ENCODE results near the gene CTNND2. TPM values are rescaled to one million over a fixed set of nuclear protein-coding genes. Genes with fewer than 3 reads are reported as not detected.

Gene CTNND2
- polyA plus RNA-seq, 3 donors from 2014 or later = not detected

GRCh38 chr5:11146171-11146570 lies 758.1 kb downstream of the CTNND2 start:
- Mint-ChIP-seq H3K4me3 (no peak overlapping the region), H3K36me3 (no peaks in the 10 kb centered on the region), H3K4me1 (no peaks in the 10 kb centered on the region), H3K27me3 (ENCODE audit: low read depth in 3 of 3) (peaks cover 1 to 3% (median 2%) of the 10 kb centered on the region in 3 donors), H3K27ac (no peak overlapping the region), H3K9me3 (peaks cover 0 to 4% (median 0%) of the 10 kb centered on the region in 6 donors)
- no peak for DNase-seq

GRCh38 chr5:11143456-11144267 lies 760.6 kb downstream of the CTNND2 start:
- H3K4me3 Mint-ChIP-seq = no peak overlapping the region
- no peak overlapping the region for H3K27ac Mint-ChIP-seq
- H3K9me3 Mint-ChIP-seq = peaks cover 0 to 4% (median 0%) of the 10 kb centered on the region in 6 donors
- no peaks in the 10 kb centered on the region for H3K36me3 Mint-ChIP-seq
- no peak for DNase-seq
- H3K4me1 Mint-ChIP-seq = no peaks in the 10 kb centered on the region
- H3K27me3 Mint-ChIP-seq (ENCODE audit: low read depth in 3 of 3) = peaks cover 1 to 5% (median 2%) of the 10 kb centered on the region in 3 donors

- H3K4me1 Mint-ChIP-seq = no peaks in the 10 kb centered on the region
- H3K27ac Mint-ChIP-seq = no peak overlapping the region
- H3K9me3 Mint-ChIP-seq = peaks cover 0 to 2% (median 0%) of the 10 kb centered on the region in 6 donors
- peaks cover 0 to 2% (median 2%) of the 10 kb centered on the region in 3 donors for H3K27me3 Mint-ChIP-seq (ENCODE audit: low read depth in 3 of 3)
- no peak overlapping the region for H3K4me3 Mint-ChIP-seq
- H3K36me3 Mint-ChIP-seq = no peaks in the 10 kb centered on the region
- DNase-seq = no peak
Measured at GRCh38 chr5:11139217-11139865, 764.9 kb downstream of the CTNND2 start.

- Mint-ChIP-seq H3K27ac (no peak overlapping the region), H3K36me3 (no peaks in the 10 kb centered on the region), H3K27me3 (ENCODE audit: low read depth in 3 of 3) (peaks cover 0 to 2% (median 1%) of the 10 kb centered on the region in 3 donors), H3K4me3 (no peak overlapping the region), H3K4me1 (no peaks in the 10 kb centered on the region), H3K9me3 (no peaks in the 10 kb centered on the region)
- no peak for DNase-seq
Measured at GRCh38 chr5:11130131-11130530, 774.1 kb downstream of the CTNND2 start.

GRCh38 chr5:11128021-11128420 lies 776.2 kb downstream of the CTNND2 start:
- peaks cover 0 to 2% (median 2%) of the 10 kb centered on the region in 3 donors for H3K27me3 Mint-ChIP-seq (ENCODE audit: low read depth in 3 of 3)
- no peak overlapping the region for H3K4me3 Mint-ChIP-seq
- H3K4me1 Mint-ChIP-seq = no peaks in the 10 kb centered on the region
- no peaks in the 10 kb centered on the region for H3K36me3 Mint-ChIP-seq
- H3K9me3 Mint-ChIP-seq = no peaks in the 10 kb centered on the region
- no peak overlapping the region for H3K27ac Mint-ChIP-seq
- no peak for DNase-seq

GRCh38 chr5:11126844-11127243 lies 777.4 kb downstream of the CTNND2 start:
- DNase-seq = no peak
- Mint-ChIP-seq H3K4me1 (no peaks in the 10 kb centered on the region), H3K27ac (no peak overlapping the region), H3K9me3 (no peaks in the 10 kb centered on the region), H3K4me3 (no peak overlapping the region), H3K27me3 (ENCODE audit: low read depth in 3 of 3) (peaks cover 0 to 2% (median 2%) of the 10 kb centered on the region in 3 donors), H3K36me3 (no peaks in the 10 kb centered on the region)

- no peaks in the 10 kb centered on the region for H3K9me3 Mint-ChIP-seq
- no peak overlapping the region for H3K27ac Mint-ChIP-seq
- peaks cover 0 to 9% (median 0%) of the 10 kb centered on the region in 3 donors for H3K27me3 Mint-ChIP-seq (ENCODE audit: low read depth in 3 of 3)
- no peak overlapping the region for H3K4me3 Mint-ChIP-seq
- no peak for DNase-seq
- H3K36me3 Mint-ChIP-seq = no peaks in the 10 kb centered on the region
- peaks cover 13 to 17% of the 10 kb centered on the region in 2 donors for H3K4me1 Mint-ChIP-seq
Measured at GRCh38 chr5:11121885-11122284, 782.4 kb downstream of the CTNND2 start.

- DNase-seq = no peak
- H3K27ac Mint-ChIP-seq = no peak overlapping the region
- H3K27me3 Mint-ChIP-seq (ENCODE audit: low read depth in 3 of 3) = peaks cover 0 to 3% (median 2%) of the 10 kb centered on the region in 3 donors
- no peaks in the 10 kb centered on the region for H3K9me3 Mint-ChIP-seq
- no peaks in the 10 kb centered on the region for H3K4me1 Mint-ChIP-seq
- H3K36me3 Mint-ChIP-seq = no peaks in the 10 kb centered on the region
- no peak overlapping the region for H3K4me3 Mint-ChIP-seq
Measured at GRCh38 chr5:11110128-11110527, 794.1 kb downstream of the CTNND2 start.

- H3K27ac Mint-ChIP-seq = no peak overlapping the region
- H3K36me3 Mint-ChIP-seq = peaks cover 0 to 4% (median 0%) of the 10 kb centered on the region in 3 donors
- H3K4me1 Mint-ChIP-seq = no peaks in the 10 kb centered on the region
- no peak for DNase-seq
- H3K9me3 Mint-ChIP-seq = no peaks in the 10 kb centered on the region
- peaks cover 0 to 3% (median 2%) of the 10 kb centered on the region in 3 donors for H3K27me3 Mint-ChIP-seq (ENCODE audit: low read depth in 3 of 3)
- no peak overlapping the region for H3K4me3 Mint-ChIP-seq
Measured at GRCh38 chr5:11105696-11106095, 798.5 kb downstream of the CTNND2 start.

- DNase-seq = no peak
- H3K36me3 Mint-ChIP-seq = peaks cover 0 to 4% (median 0%) of the 10 kb centered on the region in 3 donors
- H3K4me1 Mint-ChIP-seq = no peaks in the 10 kb centered on the region
- peaks cover 0 to 3% (median 2%) of the 10 kb centered on the region in 3 donors for H3K27me3 Mint-ChIP-seq (ENCODE audit: low read depth in 3 of 3)
- no peak overlapping the region for H3K27ac Mint-ChIP-seq
- no peak overlapping the region for H3K4me3 Mint-ChIP-seq
- H3K9me3 Mint-ChIP-seq = no peaks in the 10 kb centered on the region
Measured at GRCh38 chr5:11104651-11105112, 799.6 kb downstream of the CTNND2 start.

GRCh38 chr5:11104210-11104609 lies 800.0 kb downstream of the CTNND2 start:
- H3K27ac Mint-ChIP-seq = no peak overlapping the region
- peaks cover 0 to 4% (median 0%) of the 10 kb centered on the region in 3 donors for H3K36me3 Mint-ChIP-seq
- peaks cover 0 to 3% (median 2%) of the 10 kb centered on the region in 3 donors for H3K27me3 Mint-ChIP-seq (ENCODE audit: low read depth in 3 of 3)

GRCh38 chr5:11084111-11084510 lies 820.1 kb downstream of the CTNND2 start:
- Mint-ChIP-seq H3K27me3 (ENCODE audit: low read depth in 3 of 3) (peaks cover 3 to 6% (median 4%) of the 10 kb centered on the region in 3 donors), H3K36me3 (no peaks in the 10 kb centered on the region), H3K4me3 (no peak overlapping the region), H3K4me1 (no peaks in the 10 kb centered on the region), H3K9me3 (peaks cover 0 to 9% (median 2%) of the 10 kb centered on the region in 6 donors), H3K27ac (no peak overlapping the region)
- DNase-seq = no peak

More at GRCh38 chr5:11104210-11104609, 800.0 kb downstream of the CTNND2 start:
- no peaks in the 10 kb centered on the region for H3K4me1 Mint-ChIP-seq
- no peaks in the 10 kb centered on the region for H3K9me3 Mint-ChIP-seq
- DNase-seq = no peak
- H3K4me3 Mint-ChIP-seq = no peak overlapping the region

GRCh38 chr5:11082404-11082945 lies 821.8 kb downstream of the CTNND2 start:
- Mint-ChIP-seq H3K36me3 (no peaks in the 10 kb centered on the region), H3K4me1 (no peaks in the 10 kb centered on the region), H3K4me3 (no peak overlapping the region), H3K27ac (no peak overlapping the region), H3K9me3 (peaks cover 0 to 4% (median 0%) of the 10 kb centered on the region in 6 donors), H3K27me3 (ENCODE audit: low read depth in 3 of 3) (peaks cover 2 to 5% (median 4%) of the 10 kb centered on the region in 3 donors)
- no peak for DNase-seq
